HL-60 (cell line): ENCODE data around the gene ELL2.

Experiments used
- CTCF ChIP-seq: IDR thresholded peaks from one replicate; pipeline ENCODE4 v1.5.1; 2011; ENCODE audit warnings: low read length, control low read depth, inconsistent platforms; ENCODE audit not compliant: insufficient read depth
- POLR2AphosphoS5 ChIP-seq: IDR thresholded peaks from 2 replicates; pipeline ENCODE4 v1.6.1; 2012; ENCODE audit warnings: low read depth

- TF ChIP-seq CTCF, result no peak
- TF ChIP-seq POLR2AphosphoS5, result no peak
Observed at GRCh38 chr5:95942414-95942813, 19.2 kb downstream of the ELL2 start.
